Gastroesophageal sphincter (tissue), 3 donors: ENCODE data around the gene RGL1.

Experiments
- EP300 ChIP-seq: sonication (generic); formaldehyde crosslinking; IDR thresholded peaks from one replicate; pipeline ENCODE4 v1.6.1; 2017; ENCODE audit warnings: antibody characterized with exemption, mild to moderate bottlenecking
- TF ChIP-seq, protein P1 (sequence below), 4 experiments: fragments of 200-600 bp in 2 of 4; fragments of 450-650 bp in 2 of 4; sonication (generic) in 1 of 4; IDR thresholded peaks; one replicate each; pipeline ENCODE4 v1.5.1; 2017 to 2019; ENCODE audit warnings: antibody characterized with exemption in 4 of 4, mild to moderate bottlenecking in 2 of 4, moderate library complexity in 2 of 4

DNA sequence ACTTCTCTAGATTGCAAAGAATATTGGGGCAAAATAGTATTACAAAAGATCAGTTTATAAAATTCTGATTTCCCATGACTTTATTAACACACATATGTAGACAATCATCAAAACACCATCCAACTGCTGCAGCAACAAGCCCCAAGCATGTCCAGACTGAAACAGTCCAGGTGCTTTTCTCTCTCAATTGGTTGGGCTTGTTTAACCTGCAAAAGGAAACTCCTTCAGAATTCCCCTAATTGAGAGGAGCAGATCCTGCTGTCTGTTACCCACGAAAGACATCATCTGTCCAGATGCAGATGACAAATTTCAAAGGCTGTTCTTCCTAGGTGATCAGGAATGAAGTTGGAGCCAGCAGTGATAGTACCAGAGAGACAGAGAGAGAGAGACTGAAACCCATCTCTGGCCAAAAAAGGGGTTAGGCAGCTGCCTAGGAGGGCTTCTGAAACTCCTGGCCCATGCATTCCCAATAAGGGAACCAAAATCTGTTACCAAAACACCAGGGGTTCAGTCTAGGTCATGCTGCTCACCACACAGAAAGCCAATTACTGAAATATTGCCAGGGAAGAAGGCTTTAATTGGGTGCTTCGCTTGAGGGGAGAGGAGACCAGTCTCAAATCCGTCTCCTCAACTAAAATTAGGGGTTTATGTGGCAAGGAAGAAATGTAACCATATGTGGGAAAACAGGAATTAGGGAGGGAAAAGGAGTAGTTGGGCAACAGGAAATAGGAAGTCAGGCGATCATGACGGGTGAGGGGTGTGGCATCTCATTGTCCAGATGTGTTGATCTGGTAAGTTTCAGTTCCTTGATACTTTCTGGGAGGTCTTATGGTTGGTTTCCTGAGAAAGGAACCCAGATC lies 34.7 kb upstream of the RGL1 start:
- TF ChIP-seq, protein P1, sequence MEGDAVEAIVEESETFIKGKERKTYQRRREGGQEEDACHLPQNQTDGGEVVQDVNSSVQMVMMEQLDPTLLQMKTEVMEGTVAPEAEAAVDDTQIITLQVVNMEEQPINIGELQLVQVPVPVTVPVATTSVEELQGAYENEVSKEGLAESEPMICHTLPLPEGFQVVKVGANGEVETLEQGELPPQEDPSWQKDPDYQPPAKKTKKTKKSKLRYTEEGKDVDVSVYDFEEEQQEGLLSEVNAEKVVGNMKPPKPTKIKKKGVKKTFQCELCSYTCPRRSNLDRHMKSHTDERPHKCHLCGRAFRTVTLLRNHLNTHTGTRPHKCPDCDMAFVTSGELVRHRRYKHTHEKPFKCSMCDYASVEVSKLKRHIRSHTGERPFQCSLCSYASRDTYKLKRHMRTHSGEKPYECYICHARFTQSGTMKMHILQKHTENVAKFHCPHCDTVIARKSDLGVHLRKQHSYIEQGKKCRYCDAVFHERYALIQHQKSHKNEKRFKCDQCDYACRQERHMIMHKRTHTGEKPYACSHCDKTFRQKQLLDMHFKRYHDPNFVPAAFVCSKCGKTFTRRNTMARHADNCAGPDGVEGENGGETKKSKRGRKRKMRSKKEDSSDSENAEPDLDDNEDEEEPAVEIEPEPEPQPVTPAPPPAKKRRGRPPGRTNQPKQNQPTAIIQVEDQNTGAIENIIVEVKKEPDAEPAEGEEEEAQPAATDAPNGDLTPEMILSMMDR (IDR thresholded peaks at IDR 0.05): no peak
- TF ChIP-seq EP300: no peak
